CD14-positive monocyte (primary cell): ENCODE measurements around the gene DNAH7. TPM values are rescaled to one million over a fixed set of nuclear protein-coding genes. Genes with fewer than 3 reads are reported as not detected.

Experiments
- DNase-seq, 3 donors: peaks; one replicate each; pipeline ENCODE4 v3.0.0-alpha.2; 2011 to 2022
- H2AFZ ChIP-seq: 2 replicates; pipeline ENCODE4 v1.6.0; 2012; ENCODE audit warnings: mild to moderate bottlenecking, low read depth, low read length, inconsistent platforms; ENCODE audit not compliant: insufficient read depth, poor library complexity, severe bottlenecking
- H3K27ac ChIP-seq, 2 donors: 1 replicate in 1 of 2; 2 replicates in 1 of 2; pipeline ENCODE4 v1.5.1; 2012 to 2013; ENCODE audit warnings: low read length in 2 of 2, control low read depth in 1 of 2, inconsistent platforms in 1 of 2, low read depth in 1 of 2, mild to moderate bottlenecking in 1 of 2
- H3K27me3 ChIP-seq, 2 donors: one replicate each; pipeline versions ENCODE4 v1.6.0 to v1.6.1; 2011 to 2013; ENCODE audit warnings: low read length in 2 of 2; ENCODE audit not compliant: control insufficient read depth in 2 of 2, insufficient read depth in 2 of 2
- H3K36me3 ChIP-seq, 2 donors: replicated peaks in 1 of 2; 1 replicate in 1 of 2; 2 replicates in 1 of 2; pipeline versions ENCODE4 v1.5.1 to v1.6.1; 2012 to 2013; ENCODE audit warnings: low read length in 2 of 2, control low read depth in 1 of 2, inconsistent platforms in 1 of 2, mild to moderate bottlenecking in 1 of 2; ENCODE audit not compliant: insufficient read depth in 2 of 2, control insufficient read depth in 1 of 2
- H3K4me1 ChIP-seq, 2 donors: 1 replicate in 1 of 2; 2 replicates in 1 of 2; pipeline versions ENCODE4 v1.5.1 to v1.6.1; 2012 to 2013; ENCODE audit warnings: low read length in 2 of 2, control low read depth in 1 of 2, inconsistent platforms in 1 of 2, mild to moderate bottlenecking in 1 of 2, moderate library complexity in 1 of 2; ENCODE audit not compliant: insufficient read depth in 2 of 2, control insufficient read depth in 1 of 2
- H3K4me2 ChIP-seq: replicated peaks from 2 replicates; pipeline ENCODE3; 2012; ENCODE audit warnings: low read length, moderate library complexity, mild to moderate bottlenecking; ENCODE audit not compliant: poor library complexity, severe bottlenecking; ENCODE audit errors: extremely low read depth
- H3K4me3 ChIP-seq, 3 experiments: fragments of 200-600 bp in 1 of 3; sonication (generic) in 1 of 3; replicated peaks in 1 of 3; 1 replicate in 2 of 3; 2 replicates in 1 of 3; pipeline ENCODE4 v1.5.1; 2011 to 2013; ENCODE audit warnings: low read length in 3 of 3, mild to moderate bottlenecking in 3 of 3, control low read depth in 2 of 3, low read depth in 2 of 3, inconsistent platforms in 1 of 3, moderate library complexity in 1 of 3
- H3K79me2 ChIP-seq: 2 replicates; pipeline ENCODE4 v1.6.0; 2012; ENCODE audit warnings: mild to moderate bottlenecking, control low read depth, inconsistent platforms, low read length, moderate library complexity; ENCODE audit not compliant: insufficient read depth
- H3K9ac ChIP-seq: 2 replicates; pipeline ENCODE4 v1.6.0; 2017; ENCODE audit warnings: low read length, mild to moderate bottlenecking; ENCODE audit not compliant: insufficient read depth, poor library complexity, severe bottlenecking
- H3K9me3 ChIP-seq, 2 donors: replicated peaks in 1 of 2; 1 replicate in 1 of 2; 2 replicates in 1 of 2; pipeline versions ENCODE4 v1.5.1 to v1.6.1; 2012 to 2013; ENCODE audit warnings: low read length in 2 of 2, control low read depth in 1 of 2; ENCODE audit not compliant: control insufficient read depth in 1 of 2, insufficient read depth in 1 of 2
- H4K20me1 ChIP-seq: 2 replicates; pipeline ENCODE4 v1.6.0; 2012; ENCODE audit warnings: mild to moderate bottlenecking, low read length, control low read depth, moderate library complexity; ENCODE audit not compliant: insufficient read depth
- H3K27ac Mint-ChIP-seq, 7 donors: one replicate each; pipeline ENCODE4 v1.8.0; 2020; ENCODE audit warnings: mild to moderate bottlenecking in 7 of 7, mixed read lengths in 7 of 7, moderate library complexity in 6 of 7, inconsistent platforms in 2 of 7
- H3K27me3 Mint-ChIP-seq, 3 donors: one replicate each; pipeline ENCODE4 v1.8.0; 2021 to 2022; ENCODE audit warnings: low read depth in 3 of 3, mild to moderate bottlenecking in 3 of 3, mixed read lengths in 3 of 3, moderate library complexity in 3 of 3, inconsistent platforms in 1 of 3
- H3K36me3 Mint-ChIP-seq, 2 donors: one replicate each; pipeline ENCODE4 v1.8.0; 2020; ENCODE audit warnings: mixed read lengths in 2 of 2, inconsistent platforms in 1 of 2, mild to moderate bottlenecking in 1 of 2
- H3K4me1 Mint-ChIP-seq: one replicate; pipeline ENCODE4 v1.8.0; 2020; ENCODE audit warnings: mild to moderate bottlenecking, mixed read lengths
- H3K4me3 Mint-ChIP-seq, 2 donors: one replicate each; pipeline ENCODE4 v1.8.0; 2020; ENCODE audit warnings: mild to moderate bottlenecking in 2 of 2, mixed read lengths in 2 of 2, moderate library complexity in 1 of 2
- H3K9me3 Mint-ChIP-seq, 7 donors: one replicate each; pipeline ENCODE4 v1.8.0; 2020 to 2022; ENCODE audit warnings: mixed read lengths in 7 of 7, mild to moderate bottlenecking in 6 of 7, moderate library complexity in 6 of 7, inconsistent platforms in 2 of 7
- WGBS: methylation state at CpG from one replicate; pipeline ENCODE4 v1.1.5; 2013; ENCODE audit warnings: missing lambda C conversion rate; ENCODE audit not compliant: insufficient coverage; 5-methylcytosine and 5-hydroxymethylcytosine counted together
- intact Hi-C, 2 donors: fragments of 100-400 bp; cut with micrococcal nuclease; formaldehyde crosslinking; loops; one replicate each; pipeline versions ENCODE4 v1.15.0 to v1.15.1; 2023
- polyA plus RNA-seq, 3 donors: library from polyadenylated mRNA; depleted of rRNA in 1 of 3; unstranded in 2 of 3; stranded (reverse) in 1 of 3; fragments of 300-500 nt in 2 of 3; fragments of >200 nt in 1 of 3; fragmentation: Illumina TruSeq in 2 of 3; gene quantifications; 1 replicate in 2 of 3; 2 replicates in 1 of 3; pipeline ENCODE4 v1.2.3, GENCODE V29; 2012 to 2021
- TF ChIP-seq, protein P1 (sequence below): fragments of 200-600 bp; IDR thresholded peaks from one replicate; pipeline ENCODE4 v1.8.0; 2022; ENCODE audit warnings: antibody characterized with exemption, mild to moderate bottlenecking

DNAH7 gene
- polyA plus RNA-seq, 3 donors: 0.07 TPM; not detected in 2

DNA sequence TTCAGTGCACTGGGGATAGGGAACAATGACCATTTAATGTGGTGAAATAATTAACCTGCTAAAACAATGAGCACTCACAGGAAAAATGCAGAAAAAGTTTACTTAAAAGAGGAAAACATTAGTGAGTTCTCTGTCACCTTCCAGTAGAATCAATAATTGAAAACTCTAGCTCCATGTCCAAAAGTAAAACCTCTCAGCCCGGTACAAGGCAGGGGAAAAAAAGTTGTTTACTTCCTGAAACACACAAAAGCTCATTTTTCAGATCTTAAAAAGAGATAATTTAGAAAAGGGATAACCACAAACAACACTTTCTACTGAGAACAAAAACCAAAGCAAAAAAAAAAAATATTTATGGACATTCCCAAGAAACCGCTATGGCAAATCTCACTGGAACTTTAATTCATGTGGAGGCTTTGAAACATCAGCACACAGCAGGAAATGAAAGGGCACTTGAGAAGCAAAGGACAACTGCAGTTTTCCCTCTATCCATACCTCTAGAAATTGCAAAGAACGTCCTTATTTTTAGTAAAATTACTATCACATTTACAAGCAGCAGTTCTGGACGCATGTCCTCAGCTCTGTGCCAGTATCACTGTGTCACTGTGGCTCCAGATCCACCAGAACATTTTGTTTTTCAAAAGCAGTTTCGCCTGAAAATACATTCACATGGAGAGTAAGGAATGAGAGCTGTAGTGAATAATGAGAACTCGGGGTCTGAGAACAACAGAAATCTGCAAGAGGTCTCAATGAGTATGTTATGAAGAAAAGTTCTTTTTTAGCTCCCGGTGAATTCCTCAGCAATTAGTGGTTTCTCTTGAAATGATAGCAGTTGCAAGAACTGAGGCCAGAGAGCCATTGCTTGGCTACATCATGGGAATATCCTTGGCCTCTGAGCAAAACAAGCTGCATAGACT, 44.7 kb upstream of the DNAH7 start:
- Histone ChIP-seq H2AFZ (peak overlapping the region; percentile 52), H3K4me1 (no peaks in the 10 kb centered on the region), H3K4me3 (no peak overlapping the region), H3K79me2 (no peaks in the 10 kb centered on the region), H3K9ac (no peak overlapping the region), H3K36me3 (no peaks in the 10 kb centered on the region), H3K27ac (no peak overlapping the region), H3K9me3 (no peaks in the 10 kb centered on the region), H3K4me2 (peak overlapping the region; percentile 26), H4K20me1 (no peaks in the 10 kb centered on the region), H3K27me3 (no peaks in the 10 kb centered on the region)
- intact Hi-C loops: no loop called here
- Mint-ChIP-seq H3K4me1 (peaks cover 7% of the 10 kb centered on the region), H3K36me3 (no peaks in the 10 kb centered on the region), H3K4me3 (peak overlapping the region in 1 of 2 donors; percentile 69), H3K27ac (peak overlapping the region in 2 of 7 donors; percentile 31 to 63), H3K9me3 (peaks cover 0 to 2% (median 0%) of the 10 kb centered on the region in 7 donors), H3K27me3 (no peaks in the 10 kb centered on the region)
- TF ChIP-seq, protein P1, sequence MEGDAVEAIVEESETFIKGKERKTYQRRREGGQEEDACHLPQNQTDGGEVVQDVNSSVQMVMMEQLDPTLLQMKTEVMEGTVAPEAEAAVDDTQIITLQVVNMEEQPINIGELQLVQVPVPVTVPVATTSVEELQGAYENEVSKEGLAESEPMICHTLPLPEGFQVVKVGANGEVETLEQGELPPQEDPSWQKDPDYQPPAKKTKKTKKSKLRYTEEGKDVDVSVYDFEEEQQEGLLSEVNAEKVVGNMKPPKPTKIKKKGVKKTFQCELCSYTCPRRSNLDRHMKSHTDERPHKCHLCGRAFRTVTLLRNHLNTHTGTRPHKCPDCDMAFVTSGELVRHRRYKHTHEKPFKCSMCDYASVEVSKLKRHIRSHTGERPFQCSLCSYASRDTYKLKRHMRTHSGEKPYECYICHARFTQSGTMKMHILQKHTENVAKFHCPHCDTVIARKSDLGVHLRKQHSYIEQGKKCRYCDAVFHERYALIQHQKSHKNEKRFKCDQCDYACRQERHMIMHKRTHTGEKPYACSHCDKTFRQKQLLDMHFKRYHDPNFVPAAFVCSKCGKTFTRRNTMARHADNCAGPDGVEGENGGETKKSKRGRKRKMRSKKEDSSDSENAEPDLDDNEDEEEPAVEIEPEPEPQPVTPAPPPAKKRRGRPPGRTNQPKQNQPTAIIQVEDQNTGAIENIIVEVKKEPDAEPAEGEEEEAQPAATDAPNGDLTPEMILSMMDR: no peak
- 50% methylated on average over 6 of the region's 7 CpGs for WGBS
- DNase-seq: no peak

DNA sequence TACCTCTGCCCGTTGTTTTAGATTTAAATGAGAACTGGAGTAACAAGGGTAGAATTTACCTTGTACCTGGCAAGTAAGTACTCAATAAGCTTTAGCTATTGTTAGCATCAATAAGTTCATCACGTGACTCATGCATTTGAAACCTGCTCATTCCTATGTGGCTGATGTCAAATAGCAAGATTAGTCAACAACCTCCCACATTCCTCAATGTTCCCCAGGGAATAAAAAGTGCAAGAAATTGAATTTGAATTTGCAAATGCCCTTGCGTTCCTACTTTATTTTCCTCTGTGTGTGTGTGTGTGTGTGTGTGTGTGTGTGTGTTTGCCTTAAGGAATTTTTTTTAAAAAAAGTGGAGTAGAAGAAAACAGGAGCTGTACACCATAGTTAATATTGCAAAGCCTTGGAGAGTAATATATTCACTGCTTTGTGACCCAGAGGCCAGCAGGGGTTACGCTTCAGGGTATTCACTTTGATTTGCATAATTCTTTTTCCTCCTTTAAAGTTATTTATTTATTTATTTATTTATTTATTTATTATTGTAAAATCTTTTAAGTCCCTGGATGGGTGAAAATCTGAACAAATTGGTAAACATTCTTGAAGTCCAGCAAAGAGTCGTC, 43.9 kb upstream of the DNAH7 start:
- TF ChIP-seq, protein P1: no peak
- peaks cover 7% of the 10 kb centered on the region for H3K4me1 Mint-ChIP-seq
- WGBS: no CpG with 5 or more reads among the region's 5 CpGs

More for the DNA sequence above, 43.9 kb upstream of the DNAH7 start:
- Histone ChIP-seq H4K20me1 (no peaks in the 10 kb centered on the region), H3K79me2 (no peaks in the 10 kb centered on the region), H3K4me2 (peak overlapping the region; percentile 26), H3K4me1 (no peaks in the 10 kb centered on the region), H3K4me3 (no peak overlapping the region), H2AFZ (peak overlapping the region; percentile 52), H3K36me3 (no peaks in the 10 kb centered on the region), H3K9ac (no peak overlapping the region), H3K27me3 (no peaks in the 10 kb centered on the region), H3K27ac (no peak overlapping the region), H3K9me3 (no peaks in the 10 kb centered on the region)
- intact Hi-C loops: no loop called here
- Mint-ChIP-seq H3K27ac (no peak overlapping the region), H3K36me3 (no peaks in the 10 kb centered on the region), H3K27me3 (no peaks in the 10 kb centered on the region), H3K4me3 (no peak overlapping the region), H3K9me3 (peaks cover 0 to 6% (median 4%) of the 10 kb centered on the region in 7 donors)
- no peak for DNase-seq
